ENCODE results near the gene NAA35.
A peak's percentile ranks its signal among the peaks of the same experiment; 100 is the strongest.
"Not testable (repeated sequence)": the region's sequence is repeated elsewhere in the genome, so short reads cannot be mapped to it uniquely, and the experiment has no call there.

Gene NAA35

GRCh38 chr9:85940832-85941621 lies at the start of gene NAA35:
Gene NAA35 (plus strand): TSS chr9:85941146. CDS start chr9:85942160, 1,014 bp downstream.
- DNase-seq, result peak; percentile 99

- no peak for DNase-seq
These were observed 48.5 kb upstream of the NAA35 start for GRCh38 chr9:85892401-85892800.

GRCh38 chr9:85895685-85896084 lies 45.3 kb upstream of the NAA35 start:
- DNase-seq, result no peak

- DNase-seq, result no peak
These were observed 43.1 kb upstream of the NAA35 start for GRCh38 chr9:85897848-85898247.

- no peak for DNase-seq
These were observed 42.6 kb upstream of the NAA35 start for GRCh38 chr9:85898332-85898731.

GRCh38 chr9:85899388-85899787 lies 41.6 kb upstream of the NAA35 start:
- DNase-seq, result no peak

- DNase-seq, result peak; percentile 3
These were observed 40.3 kb upstream of the NAA35 start for GRCh38 chr9:85900504-85901201.

- DNase-seq, result no peak
These were observed 36.0 kb upstream of the NAA35 start for GRCh38 chr9:85904975-85905374.

GRCh38 chr9:85905957-85906356 lies 35.0 kb upstream of the NAA35 start:
- no peak for DNase-seq

- no peak for DNase-seq
These were observed 31.6 kb upstream of the NAA35 start for GRCh38 chr9:85909390-85909789.

GRCh38 chr9:85914108-85914507 lies 26.8 kb upstream of the NAA35 start:
- no peak for DNase-seq

- no peak for DNase-seq
These were observed 23.2 kb upstream of the NAA35 start for GRCh38 chr9:85917756-85918155.

- DNase-seq, result no peak
These were observed 15.5 kb upstream of the NAA35 start for GRCh38 chr9:85925493-85925892.

GRCh38 chr9:85927076-85927475 lies 13.9 kb upstream of the NAA35 start:
- DNase-seq, result no peak

- DNase-seq, result no peak
These were observed 9.5 kb upstream of the NAA35 start for GRCh38 chr9:85931495-85931894.

GRCh38 chr9:85935950-85936349 lies 5.0 kb upstream of the NAA35 start:
- DNase-seq, result not testable (repeated sequence)

GRCh38 chr9:85940275-85940831 lies 593 bp upstream of the NAA35 start:
- DNase-seq, result no peak

- DNase-seq, result no peak
These were observed 635 bp downstream of the NAA35 start for GRCh38 chr9:85941622-85941940.

GRCh38 chr9:85941966-85942912 lies 1.3 kb downstream of the NAA35 start:
- no peak for DNase-seq

GRCh38 chr9:85942913-85943709 lies 2.2 kb downstream of the NAA35 start:
- no peak for DNase-seq

GRCh38 chr9:85943757-85944430 lies 2.9 kb downstream of the NAA35 start:
- DNase-seq, result no peak

GRCh38 chr9:85944672-85945071 lies 3.7 kb downstream of the NAA35 start:
- DNase-seq, result no peak

All from NCI-H1436 (cell line).